ENCODE results near the gene BCKDHB. TPM values are rescaled to one million over a fixed set of nuclear protein-coding genes. Genes with fewer than 3 reads are reported as not detected.

The BCKDHB gene
- total RNA-seq, 1 donor from 2014 or later: 15.0 TPM

GRCh38 chr6:80126657-80127345, 20.3 kb downstream of the BCKDHB start:
- TF ChIP-seq, protein P1, sequence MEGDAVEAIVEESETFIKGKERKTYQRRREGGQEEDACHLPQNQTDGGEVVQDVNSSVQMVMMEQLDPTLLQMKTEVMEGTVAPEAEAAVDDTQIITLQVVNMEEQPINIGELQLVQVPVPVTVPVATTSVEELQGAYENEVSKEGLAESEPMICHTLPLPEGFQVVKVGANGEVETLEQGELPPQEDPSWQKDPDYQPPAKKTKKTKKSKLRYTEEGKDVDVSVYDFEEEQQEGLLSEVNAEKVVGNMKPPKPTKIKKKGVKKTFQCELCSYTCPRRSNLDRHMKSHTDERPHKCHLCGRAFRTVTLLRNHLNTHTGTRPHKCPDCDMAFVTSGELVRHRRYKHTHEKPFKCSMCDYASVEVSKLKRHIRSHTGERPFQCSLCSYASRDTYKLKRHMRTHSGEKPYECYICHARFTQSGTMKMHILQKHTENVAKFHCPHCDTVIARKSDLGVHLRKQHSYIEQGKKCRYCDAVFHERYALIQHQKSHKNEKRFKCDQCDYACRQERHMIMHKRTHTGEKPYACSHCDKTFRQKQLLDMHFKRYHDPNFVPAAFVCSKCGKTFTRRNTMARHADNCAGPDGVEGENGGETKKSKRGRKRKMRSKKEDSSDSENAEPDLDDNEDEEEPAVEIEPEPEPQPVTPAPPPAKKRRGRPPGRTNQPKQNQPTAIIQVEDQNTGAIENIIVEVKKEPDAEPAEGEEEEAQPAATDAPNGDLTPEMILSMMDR (IDR thresholded peaks at IDR 0.05; ENCODE audit: insufficient read depth, low read length, severe bottlenecking): no peak
- no peak for DNase-seq (ENCODE audit: low read depth)
- FAIRE-seq: no peak
- no peak overlapping the region for H3K4me3 ChIP-seq (ENCODE audit: low read depth, low read length)
- H3K36me3 ChIP-seq (ENCODE audit: control insufficient read depth, insufficient read depth, low read length): no peaks in the 10 kb centered on the region
- H3K27me3 ChIP-seq (ENCODE audit: control insufficient read depth, insufficient read depth, low read length): no peaks in the 10 kb centered on the region

DNA sequence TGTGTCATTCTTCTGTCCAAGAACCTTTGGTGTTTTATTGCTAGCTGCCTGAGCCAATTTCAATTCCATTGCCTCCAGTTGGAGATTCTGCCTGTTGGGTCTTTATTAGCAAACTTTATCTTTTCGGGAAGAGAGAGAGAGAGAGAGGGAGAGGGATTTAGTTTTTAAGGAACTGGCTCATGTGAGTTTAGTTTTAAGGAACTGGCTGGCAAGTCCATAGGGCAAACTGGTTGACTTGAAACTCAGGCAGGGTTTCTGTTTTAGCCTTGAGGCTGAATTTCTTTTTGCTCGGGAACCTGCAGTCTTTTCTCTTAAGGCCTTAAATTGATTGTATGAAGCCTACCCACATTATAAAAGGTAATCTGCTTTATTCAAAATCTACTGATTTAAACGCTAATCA, 23.0 kb downstream of the BCKDHB start:
- no peaks in the 10 kb centered on the region for H3K27me3 ChIP-seq (ENCODE audit: control insufficient read depth, insufficient read depth, low read length)
- DNase-seq (ENCODE audit: low read depth): no peak
- no peak overlapping the region for H3K4me3 ChIP-seq (ENCODE audit: low read depth, low read length)
- TF ChIP-seq, protein P1 (IDR thresholded peaks at IDR 0.05; ENCODE audit: insufficient read depth, low read length, severe bottlenecking): no peak
- FAIRE-seq: no peak
- no peaks in the 10 kb centered on the region for H3K36me3 ChIP-seq (ENCODE audit: control insufficient read depth, insufficient read depth, low read length)

- no peak for FAIRE-seq
- Histone ChIP-seq H3K27me3 (ENCODE audit: control insufficient read depth, insufficient read depth, low read length) (no peaks in the 10 kb centered on the region), H3K4me3 (ENCODE audit: low read depth, low read length) (no peak overlapping the region), H3K36me3 (ENCODE audit: control insufficient read depth, insufficient read depth, low read length) (no peaks in the 10 kb centered on the region)
- TF ChIP-seq, protein P1 (IDR thresholded peaks at IDR 0.05; ENCODE audit: insufficient read depth, low read length, severe bottlenecking): peak; percentile 58
- peak; percentile 62 for DNase-seq (ENCODE audit: low read depth)
Observed at GRCh38 chr6:80133020-80133419, 26.5 kb downstream of the BCKDHB start.

DNA sequence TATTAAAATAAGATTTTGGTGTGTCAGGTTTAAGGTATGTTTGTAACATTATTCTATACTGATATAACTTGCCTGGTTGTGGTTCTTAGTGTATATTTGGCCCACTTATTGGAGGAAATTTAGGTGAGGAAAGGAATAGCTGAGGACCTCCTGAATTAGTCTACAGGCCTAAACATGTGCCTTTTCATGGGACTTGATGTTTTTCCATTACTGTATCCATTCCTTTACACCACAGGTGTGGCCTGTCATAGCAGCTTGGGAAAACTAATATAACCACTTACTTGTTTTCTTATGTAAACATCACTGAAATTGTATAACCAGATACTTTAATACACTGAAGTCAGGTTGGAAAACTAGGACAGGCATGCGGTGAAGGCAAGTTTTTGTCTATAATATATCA, 27.6 kb downstream of the BCKDHB start:
- DNase-seq (ENCODE audit: low read depth) (peak; percentile 39), FAIRE-seq (no peak)
- H3K27me3 ChIP-seq (ENCODE audit: control insufficient read depth, insufficient read depth, low read length): no peaks in the 10 kb centered on the region
- TF ChIP-seq, protein P1 (IDR thresholded peaks at IDR 0.05; ENCODE audit: insufficient read depth, low read length, severe bottlenecking): no peak
- no peak overlapping the region for H3K4me3 ChIP-seq (ENCODE audit: low read depth, low read length)
- H3K36me3 ChIP-seq (ENCODE audit: control insufficient read depth, insufficient read depth, low read length): no peaks in the 10 kb centered on the region

GRCh38 chr6:80142586-80142985, 36.1 kb downstream of the BCKDHB start:
- no peak overlapping the region for H3K4me3 ChIP-seq (ENCODE audit: low read depth, low read length)

More at GRCh38 chr6:80142586-80142985, 36.1 kb downstream of the BCKDHB start:
- TF ChIP-seq, protein P1 (IDR thresholded peaks at IDR 0.05; ENCODE audit: insufficient read depth, low read length, severe bottlenecking): no peak
- DNase-seq (ENCODE audit: low read depth): no peak
- Histone ChIP-seq H3K36me3 (ENCODE audit: control insufficient read depth, insufficient read depth, low read length) (no peaks in the 10 kb centered on the region), H3K27me3 (ENCODE audit: control insufficient read depth, insufficient read depth, low read length) (no peaks in the 10 kb centered on the region)
- FAIRE-seq: no peak

Data from bronchial epithelial cell (primary cell).